ENCODE results near the gene UHMK1.

- no peak for TF ChIP-seq POLR2A (IDR thresholded peaks at IDR 0.05; ENCODE audit: low read depth, low read length)
- TF ChIP-seq TAF1 (IDR thresholded peaks at IDR 0.05; ENCODE audit: low read depth, low read length), result no peak
- TF ChIP-seq SPI1 (IDR thresholded peaks at IDR 0.05; ENCODE audit: low read depth, low read length), result no peak
- no peak for TF ChIP-seq POLR2AphosphoS5 (IDR thresholded peaks at IDR 0.05; ENCODE audit: low read depth, low read length)
- no peak for TF ChIP-seq PAX5 (IDR thresholded peaks at IDR 0.05; ENCODE audit: insufficient read depth, low read length, severe bottlenecking)
Measured at GRCh38 chr1:162466797-162467196, 30.8 kb upstream of the UHMK1 start.

Data from GM12891 (cell line).